ENCODE measurements around the gene DDX41. TPM values are rescaled to one million over a fixed set of nuclear protein-coding genes. Genes with fewer than 3 reads are reported as not detected.
A peak's percentile ranks its signal among the peaks of the same experiment; 100 is the strongest.

Gene DDX41
- total and polyA plus RNA-seq, 2 of the 13 experiments (the other 11 are each of a cell fraction or from before 2014, with no cell fraction given) = 62.8 to 105 TPM

DNA sequence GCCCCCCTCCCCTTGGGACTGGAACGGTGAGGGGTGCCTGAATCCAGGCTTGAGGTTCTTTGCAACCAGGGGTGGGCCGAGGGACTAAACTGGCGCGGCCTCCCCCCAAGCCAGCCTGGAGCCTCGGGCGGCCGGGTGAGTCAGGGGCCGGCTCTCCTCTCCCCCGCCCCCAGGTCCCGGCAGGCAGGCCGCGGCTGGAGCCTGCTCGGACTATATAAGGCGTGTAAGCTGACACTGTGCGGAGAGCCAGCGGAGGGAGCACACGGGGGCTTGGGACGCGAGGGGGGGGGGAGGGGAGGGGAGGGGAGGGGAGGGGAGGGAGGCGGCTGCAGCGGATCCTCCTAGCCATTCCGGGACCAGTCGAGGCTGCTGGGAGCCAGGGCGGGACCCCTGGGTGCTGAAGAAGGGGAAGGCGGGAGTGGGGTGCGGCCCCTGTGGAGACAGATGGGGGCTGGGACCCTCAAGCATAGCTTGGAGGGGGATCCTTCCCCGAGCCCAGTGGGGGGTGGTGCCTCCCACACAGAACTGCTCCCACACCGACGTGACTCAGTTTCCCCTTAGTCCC is 20.0 kb downstream of the DDX41 start (continued):
- TF ChIP-seq EP300 (IDR thresholded peaks at IDR 0.05; ENCODE audit: low read depth in 2 of 2, low read length in 2 of 2) = no peak
- TF ChIP-seq EP300 (CRISPR knock-in tag; IDR thresholded peaks at IDR 0.05; ENCODE audit: borderline replicate concordance) = no peak
- TF ChIP-seq NFKBIZ (CRISPR knock-in tag; IDR thresholded peaks at IDR 0.05) = no peak
- TF ChIP-seq SIX1 (CRISPR knock-in tag; IDR thresholded peaks at IDR 0.05; ENCODE audit: borderline replicate concordance) = peak; percentile 49; the same call in 1 of the 2 replicates
- TF ChIP-seq ZNF672 (CRISPR knock-in tag; IDR thresholded peaks at IDR 0.05) = no peak
- 0 out of 2 replicates have a peak, but pooled peaks have one; percentile 9 for TF ChIP-seq ZFP90 (CRISPR knock-in tag; IDR thresholded peaks at IDR 0.05; ENCODE audit: borderline replicate concordance)
- no peak for TF ChIP-seq SP2 (CRISPR knock-in tag; IDR thresholded peaks at IDR 0.05)
- no peak for TF ChIP-seq MXI1 (IDR thresholded peaks at IDR 0.05; ENCODE audit: borderline replicate concordance, low read depth, low read length)
- TF ChIP-seq AGO2 (optimal IDR thresholded peaks at IDR 0.05; ENCODE audit: low read depth, low read length) = peak; percentile 62
- TF ChIP-seq, protein P1, sequence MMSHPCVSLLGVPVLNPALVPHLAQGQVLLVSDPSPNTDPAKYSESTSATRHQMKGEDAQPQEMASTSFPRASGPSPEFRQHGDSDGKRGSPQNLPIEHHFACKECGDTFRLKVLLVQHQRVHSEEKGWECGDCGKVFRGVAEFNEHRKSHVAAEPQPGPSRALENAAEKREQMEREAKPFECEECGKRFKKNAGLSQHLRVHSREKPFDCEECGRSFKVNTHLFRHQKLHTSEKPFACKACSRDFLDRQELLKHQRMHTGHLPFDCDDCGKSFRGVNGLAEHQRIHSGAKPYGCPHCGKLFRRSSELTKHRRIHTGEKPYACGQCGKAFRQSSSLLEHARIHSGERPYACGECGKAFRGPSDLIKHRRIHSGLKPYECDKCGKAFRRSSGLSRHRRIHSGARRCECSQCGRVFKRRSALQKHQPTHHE (CRISPR knock-in tag; IDR thresholded peaks at IDR 0.05; ENCODE audit: borderline replicate concordance) = 0 out of 2 replicates have a peak, but pooled peaks have one; percentile 2
- TF ChIP-seq ZBTB3 (CRISPR knock-in tag; IDR thresholded peaks at IDR 0.05; ENCODE audit: borderline replicate concordance, low read depth) = no peak
- TF ChIP-seq, protein P2, sequence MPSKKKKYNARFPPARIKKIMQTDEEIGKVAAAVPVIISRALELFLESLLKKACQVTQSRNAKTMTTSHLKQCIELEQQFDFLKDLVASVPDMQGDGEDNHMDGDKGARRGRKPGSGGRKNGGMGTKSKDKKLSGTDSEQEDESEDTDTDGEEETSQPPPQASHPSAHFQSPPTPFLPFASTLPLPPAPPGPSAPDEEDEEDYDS (CRISPR knock-in tag; IDR thresholded peaks at IDR 0.05) = peak; percentile 85
- TF ChIP-seq ZFP82 (CRISPR knock-in tag; IDR thresholded peaks at IDR 0.05; ENCODE audit: borderline replicate concordance) = no peak; the same call in 1 of the 2 replicates
- no peak for TF ChIP-seq ZNF792 (CRISPR knock-in tag; IDR thresholded peaks at IDR 0.05)
- TF ChIP-seq RBFOX2 (IDR thresholded peaks at IDR 0.05; ENCODE audit: low read depth, low read length) = no peak
- TF ChIP-seq ZNF331 (CRISPR knock-in tag; IDR thresholded peaks at IDR 0.05) = peak; percentile 13; the same call in 1 of the 2 replicates
- TF ChIP-seq, protein P3, sequence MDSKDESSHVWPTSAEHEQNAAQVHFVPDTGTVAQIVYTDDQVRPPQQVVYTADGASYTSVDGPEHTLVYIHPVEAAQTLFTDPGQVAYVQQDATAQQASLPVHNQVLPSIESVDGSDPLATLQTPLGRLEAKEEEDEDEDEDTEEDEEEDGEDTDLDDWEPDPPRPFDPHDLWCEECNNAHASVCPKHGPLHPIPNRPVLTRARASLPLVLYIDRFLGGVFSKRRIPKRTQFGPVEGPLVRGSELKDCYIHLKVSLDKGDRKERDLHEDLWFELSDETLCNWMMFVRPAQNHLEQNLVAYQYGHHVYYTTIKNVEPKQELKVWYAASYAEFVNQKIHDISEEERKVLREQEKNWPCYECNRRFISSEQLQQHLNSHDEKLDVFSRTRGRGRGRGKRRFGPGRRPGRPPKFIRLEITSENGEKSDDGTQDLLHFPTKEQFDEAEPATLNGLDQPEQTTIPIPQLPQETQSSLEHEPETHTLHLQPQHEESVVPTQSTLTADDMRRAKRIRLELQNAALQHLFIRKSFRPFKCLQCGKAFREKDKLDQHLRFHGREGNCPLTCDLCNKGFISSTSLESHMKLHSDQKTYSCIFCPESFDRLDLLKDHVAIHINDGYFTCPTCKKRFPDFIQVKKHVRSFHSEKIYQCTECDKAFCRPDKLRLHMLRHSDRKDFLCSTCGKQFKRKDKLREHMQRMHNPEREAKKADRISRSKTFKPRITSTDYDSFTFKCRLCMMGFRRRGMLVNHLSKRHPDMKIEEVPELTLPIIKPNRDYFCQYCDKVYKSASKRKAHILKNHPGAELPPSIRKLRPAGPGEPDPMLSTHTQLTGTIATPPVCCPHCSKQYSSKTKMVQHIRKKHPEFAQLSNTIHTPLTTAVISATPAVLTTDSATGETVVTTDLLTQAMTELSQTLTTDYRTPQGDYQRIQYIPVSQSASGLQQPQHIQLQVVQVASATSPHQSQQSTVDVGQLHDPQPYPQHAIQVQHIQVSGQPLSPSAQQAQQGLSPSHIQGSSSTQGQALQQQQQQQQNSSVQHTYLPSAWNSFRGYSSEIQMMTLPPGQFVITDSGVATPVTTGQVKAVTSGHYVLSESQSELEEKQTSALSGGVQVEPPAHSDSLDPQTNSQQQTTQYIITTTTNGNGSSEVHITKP (CRISPR knock-in tag; IDR thresholded peaks at IDR 0.05; ENCODE audit: low read depth) = no peak
- TF ChIP-seq, protein P4, sequence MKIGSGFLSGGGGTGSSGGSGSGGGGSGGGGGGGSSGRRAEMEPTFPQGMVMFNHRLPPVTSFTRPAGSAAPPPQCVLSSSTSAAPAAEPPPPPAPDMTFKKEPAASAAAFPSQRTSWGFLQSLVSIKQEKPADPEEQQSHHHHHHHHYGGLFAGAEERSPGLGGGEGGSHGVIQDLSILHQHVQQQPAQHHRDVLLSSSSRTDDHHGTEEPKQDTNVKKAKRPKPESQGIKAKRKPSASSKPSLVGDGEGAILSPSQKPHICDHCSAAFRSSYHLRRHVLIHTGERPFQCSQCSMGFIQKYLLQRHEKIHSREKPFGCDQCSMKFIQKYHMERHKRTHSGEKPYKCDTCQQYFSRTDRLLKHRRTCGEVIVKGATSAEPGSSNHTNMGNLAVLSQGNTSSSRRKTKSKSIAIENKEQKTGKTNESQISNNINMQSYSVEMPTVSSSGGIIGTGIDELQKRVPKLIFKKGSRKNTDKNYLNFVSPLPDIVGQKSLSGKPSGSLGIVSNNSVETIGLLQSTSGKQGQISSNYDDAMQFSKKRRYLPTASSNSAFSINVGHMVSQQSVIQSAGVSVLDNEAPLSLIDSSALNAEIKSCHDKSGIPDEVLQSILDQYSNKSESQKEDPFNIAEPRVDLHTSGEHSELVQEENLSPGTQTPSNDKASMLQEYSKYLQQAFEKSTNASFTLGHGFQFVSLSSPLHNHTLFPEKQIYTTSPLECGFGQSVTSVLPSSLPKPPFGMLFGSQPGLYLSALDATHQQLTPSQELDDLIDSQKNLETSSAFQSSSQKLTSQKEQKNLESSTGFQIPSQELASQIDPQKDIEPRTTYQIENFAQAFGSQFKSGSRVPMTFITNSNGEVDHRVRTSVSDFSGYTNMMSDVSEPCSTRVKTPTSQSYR (CRISPR knock-in tag; IDR thresholded peaks at IDR 0.05; ENCODE audit: borderline replicate concordance) = 0 out of 2 replicates have a peak, but pooled peaks have one; percentile 58
- no peak for TF ChIP-seq MTA1 (CRISPR knock-in tag; IDR thresholded peaks at IDR 0.05; ENCODE audit: borderline replicate concordance)
- 0 out of 2 replicates have a peak, but pooled peaks have one; percentile 4 for TF ChIP-seq TARDBP (CRISPR knock-in tag; IDR thresholded peaks at IDR 0.05)
- no peak for TF ChIP-seq ZNF543 (CRISPR knock-in tag; IDR thresholded peaks at IDR 0.05)
- no peak for TF ChIP-seq CAMTA2 (CRISPR knock-in tag; IDR thresholded peaks at IDR 0.05; ENCODE audit: borderline replicate concordance)
- no peak for TF ChIP-seq ZNF256 (CRISPR knock-in tag; conservative IDR thresholded peaks at IDR 0.05)

Measured in HepG2 (cell line).